ENCODE data around the gene LTBP2. TPM values are rescaled to one million over a fixed set of nuclear protein-coding genes. Genes with fewer than 3 reads are reported as not detected.
A peak's percentile ranks its signal among the peaks of the same experiment; 100 is the strongest.

Gene LTBP2
- total and polyA plus RNA-seq, 2 of the 13 experiments (the other 11 are each of a cell fraction or from before 2014, with no cell fraction given): 0.20 to 0.41 TPM

DNA sequence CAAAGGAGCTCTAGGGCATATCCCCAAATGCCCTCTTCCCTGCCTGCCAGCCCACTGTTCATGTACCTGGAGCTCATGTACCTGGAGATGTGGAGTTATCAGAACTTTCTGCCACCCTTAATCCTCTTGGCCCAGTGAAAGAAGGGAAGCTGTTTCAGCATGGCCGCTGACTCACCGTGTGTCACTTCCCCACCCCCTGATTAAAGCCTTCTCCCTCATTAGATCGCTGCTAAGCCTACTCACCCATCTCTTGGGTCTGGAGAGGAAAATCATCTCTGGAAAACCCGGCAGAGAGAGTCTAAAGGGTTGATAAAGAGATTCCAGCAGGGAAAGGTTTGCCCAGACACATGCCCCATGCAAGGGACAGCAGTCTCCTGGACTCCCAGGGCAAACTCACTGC, 4.5 kb upstream of the LTBP2 start:
- Histone ChIP-seq H3K27me3 (ENCODE audit: control insufficient read depth in 1 of 2, insufficient read depth in 2 of 2, low read length in 2 of 2) (peaks cover under 1 to 2% of the 10 kb centered on the region in 2 experiments; a peak in 4 of 5 replicates), H3K4me2 (ENCODE audit: low read depth, low read length) (peak overlapping the region; percentile 46), H3K27ac (ENCODE audit: extremely low read length, insufficient read depth, low read length) (no peak overlapping the region), H3K9ac (ENCODE audit: insufficient read depth, low read depth, low read length) (no peak overlapping the region), H3K79me2 (ENCODE audit: insufficient read depth, low read length) (no peaks in the 10 kb centered on the region), H2AFZ (ENCODE audit: low read length) (no peak overlapping the region), H3K4me1 (ENCODE audit: insufficient read depth, low read length) (peaks cover 65% of the 10 kb centered on the region), H3K9me3 (ENCODE audit: low read length) (no peaks in the 10 kb centered on the region), H3K36me3 (replicated peaks in 1 of 2; ENCODE audit: control insufficient read depth in 1 of 2, insufficient read depth in 2 of 2, low read length in 2 of 2) (no peaks in the 10 kb centered on the region), H4K20me1 (ENCODE audit: insufficient read depth, low read length) (no peaks in the 10 kb centered on the region), H3K4me3 (replicated peaks in 1 of 3; ENCODE audit: insufficient read depth in 1 of 3, low read depth in 2 of 3, low read length in 3 of 3) (no peak overlapping the region)
- in situ Hi-C loops (cut with HindIII; ENCODE audit: extremely low pct_ligation_motif_present, low pct_unique_long_range_greater_than_20kb): loop anchor here (25.0 kb wide), 1 partner anchor 171 kb away; no protein-coding TSS in a partner anchor
- ChIA-PET POLR2A (interaction anchor here (3.5 to 4.6 kb wide), 2 partner anchors 11 to 17 kb away, joined by 14 to 28 read pairs; no protein-coding TSS in a partner anchor), CTCF (ENCODE audit: low intra/inter-chr PET ratio, low total read pairs) (no interaction called here)
- WGBS (ENCODE audit: low lambda C conversion rate): 19% methylated on average over 4 of the region's 4 CpGs
- BruUV-seq (replicated peaks): no TSS peak
- intact Hi-C loops (cut with micrococcal nuclease; ENCODE audit: unreplicated experiment): no loop called here
- DNase-seq (ENCODE audit: low spot score) (no peak), FAIRE-seq (no peak), ATAC-seq (no peak)
- TF ChIP-seq FOSL2 (CRISPR knock-in tag; IDR thresholded peaks at IDR 0.05) (peak; percentile 80), SMAD9 (CRISPR knock-in tag; IDR thresholded peaks at IDR 0.05) (no peak)

GRCh38 chr14:74615735-74616134, 3.7 kb upstream of the LTBP2 start:
- Histone ChIP-seq H2AFZ (ENCODE audit: low read length) (no peak overlapping the region), H3K27ac (ENCODE audit: extremely low read length, insufficient read depth, low read length) (no peak overlapping the region), H3K9me3 (ENCODE audit: low read length) (no peaks in the 10 kb centered on the region), H4K20me1 (ENCODE audit: insufficient read depth, low read length) (no peaks in the 10 kb centered on the region), H3K79me2 (ENCODE audit: insufficient read depth, low read length) (no peaks in the 10 kb centered on the region), H3K36me3 (replicated peaks in 1 of 2; ENCODE audit: control insufficient read depth in 1 of 2, insufficient read depth in 2 of 2, low read length in 2 of 2) (no peaks in the 10 kb centered on the region), H3K4me1 (ENCODE audit: insufficient read depth, low read length) (peaks cover 58% of the 10 kb centered on the region), H3K4me2 (ENCODE audit: low read depth, low read length) (no peak overlapping the region), H3K4me3 (replicated peaks in 1 of 3; ENCODE audit: insufficient read depth in 1 of 3, low read depth in 2 of 3, low read length in 3 of 3) (no peak overlapping the region), H3K9ac (ENCODE audit: insufficient read depth, low read depth, low read length) (no peak overlapping the region), H3K27me3 (ENCODE audit: control insufficient read depth in 1 of 2, insufficient read depth in 2 of 2, low read length in 2 of 2) (peaks cover 1 to 9% of the 10 kb centered on the region in 2 experiments; a peak in 4 of 5 replicates)
- ChIA-PET CTCF (ENCODE audit: low intra/inter-chr PET ratio, low total read pairs) (no interaction called here), POLR2A (interaction anchor here (4.6 kb wide), 1 partner anchor 12 kb away, joined by 28 read pairs; no protein-coding TSS in a partner anchor)
- FAIRE-seq (no peak), DNase-seq (ENCODE audit: low spot score) (no peak), ATAC-seq (no peak)
- intact Hi-C loops (cut with micrococcal nuclease; ENCODE audit: unreplicated experiment): no loop called here
- BruUV-seq (replicated peaks): no TSS peak
- in situ Hi-C loops (cut with HindIII; ENCODE audit: extremely low pct_ligation_motif_present, low pct_unique_long_range_greater_than_20kb): loop anchor here (25.0 kb wide), 1 partner anchor 172 kb away; no protein-coding TSS in a partner anchor
- 94% methylated on average over 14 of the region's 14 CpGs for WGBS (ENCODE audit: low lambda C conversion rate)
- TF ChIP-seq ZNF737 (CRISPR knock-in tag; IDR thresholded peaks at IDR 0.05; ENCODE audit: borderline replicate concordance) (no peak), POLR2G (IDR thresholded peaks at IDR 0.05; ENCODE audit: low read depth, low read length) (no peak), MTF2 (CRISPR knock-in tag; IDR thresholded peaks at IDR 0.05; ENCODE audit: borderline replicate concordance) (no peak), ERF (CRISPR knock-in tag; IDR thresholded peaks at IDR 0.05) (no peak), ZKSCAN5 (CRISPR knock-in tag; IDR thresholded peaks at IDR 0.05) (no peak), ZNF879 (CRISPR knock-in tag; IDR thresholded peaks at IDR 0.05) (no peak), ZFYVE20 (CRISPR knock-in tag; IDR thresholded peaks at IDR 0.05; ENCODE audit: borderline replicate concordance, low read depth) (no peak), ZNF446 (CRISPR knock-in tag; IDR thresholded peaks at IDR 0.05) (no peak), ZNF496 (CRISPR knock-in tag; IDR thresholded peaks at IDR 0.05; ENCODE audit: insufficient replicate concordance) (no peak), SRF (IDR thresholded peaks at IDR 0.05; ENCODE audit: low read depth, low read length) (no peak), ZNF251 (CRISPR knock-in tag; IDR thresholded peaks at IDR 0.05) (no peak), THAP7 (CRISPR knock-in tag; IDR thresholded peaks at IDR 0.05) (no peak), ZNF597 (CRISPR knock-in tag; IDR thresholded peaks at IDR 0.05) (no peak), ZNF207 (IDR thresholded peaks at IDR 0.05; ENCODE audit: borderline replicate concordance) (no peak)

All from HepG2 (cell line).